Right lung (tissue), 5 donors: Measurements from ENCODE around the gene CHDH. TPM values are rescaled to one million over a fixed set of nuclear protein-coding genes. Genes with fewer than 3 reads are reported as not detected.

ENCODE experiments used
- DNase-seq, 2 donors: peaks; one replicate each; pipeline ENCODE4 v3.0.0-alpha.2; 2013
- polyA plus RNA-seq, 5 donors: library from polyadenylated mRNA; unstranded; fragments of 120-200 nt; gene quantifications; one replicate each; pipeline versions ENCODE4 v1.2.1 to v1.2.3, GENCODE V29; 2013; ENCODE audit warnings: inconsistent platforms in 1 of 5, low replicate concordance in 1 of 5; ENCODE audit not compliant: insufficient read length in 5 of 5, insufficient read depth in 1 of 5

CHDH gene
- polyA plus RNA-seq, 5 donors = 3.2 to 4.8 (median 3.3) TPM

DNA sequence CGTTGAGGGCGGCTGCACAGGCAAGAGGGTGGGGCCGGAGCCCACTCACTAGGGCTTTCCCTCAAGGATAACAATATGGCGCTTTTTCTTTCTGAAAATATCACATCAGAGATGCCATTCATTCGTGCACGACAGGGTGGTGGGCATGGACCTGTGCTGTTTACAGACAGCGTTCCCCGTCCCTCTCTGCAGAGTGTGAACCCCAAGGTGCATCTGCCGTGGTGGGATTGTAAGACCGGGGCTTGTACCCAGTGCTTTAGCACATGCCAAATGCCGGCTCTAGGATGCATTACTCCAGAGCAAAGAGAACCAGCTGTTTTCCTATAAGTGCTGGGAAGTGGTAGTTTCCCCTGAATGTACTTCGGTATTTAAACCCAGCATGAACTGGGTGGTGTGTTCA lies 37.0 kb downstream of the CHDH start:
- no peak for DNase-seq

DNA sequence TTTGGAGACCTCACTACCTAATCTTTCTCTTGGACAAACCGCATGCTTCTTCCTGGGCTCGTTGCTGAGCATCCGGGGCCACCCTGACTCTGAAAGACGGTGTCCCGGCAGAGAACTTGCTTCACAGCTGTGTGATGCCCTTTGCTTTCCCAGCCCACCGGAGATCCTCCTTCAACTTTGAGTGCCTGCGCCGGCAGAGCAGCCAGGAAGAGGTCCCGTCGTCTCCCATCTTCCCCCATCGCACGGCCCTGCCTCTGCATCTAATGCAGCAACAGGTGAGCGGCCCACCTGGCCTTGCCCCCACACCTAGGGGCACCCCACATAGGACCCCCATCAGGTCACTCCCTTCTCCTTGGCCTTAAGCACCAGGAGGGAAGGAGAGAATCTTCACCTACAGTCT lies 37.7 kb downstream of the CHDH start:
- no peak for DNase-seq

DNA sequence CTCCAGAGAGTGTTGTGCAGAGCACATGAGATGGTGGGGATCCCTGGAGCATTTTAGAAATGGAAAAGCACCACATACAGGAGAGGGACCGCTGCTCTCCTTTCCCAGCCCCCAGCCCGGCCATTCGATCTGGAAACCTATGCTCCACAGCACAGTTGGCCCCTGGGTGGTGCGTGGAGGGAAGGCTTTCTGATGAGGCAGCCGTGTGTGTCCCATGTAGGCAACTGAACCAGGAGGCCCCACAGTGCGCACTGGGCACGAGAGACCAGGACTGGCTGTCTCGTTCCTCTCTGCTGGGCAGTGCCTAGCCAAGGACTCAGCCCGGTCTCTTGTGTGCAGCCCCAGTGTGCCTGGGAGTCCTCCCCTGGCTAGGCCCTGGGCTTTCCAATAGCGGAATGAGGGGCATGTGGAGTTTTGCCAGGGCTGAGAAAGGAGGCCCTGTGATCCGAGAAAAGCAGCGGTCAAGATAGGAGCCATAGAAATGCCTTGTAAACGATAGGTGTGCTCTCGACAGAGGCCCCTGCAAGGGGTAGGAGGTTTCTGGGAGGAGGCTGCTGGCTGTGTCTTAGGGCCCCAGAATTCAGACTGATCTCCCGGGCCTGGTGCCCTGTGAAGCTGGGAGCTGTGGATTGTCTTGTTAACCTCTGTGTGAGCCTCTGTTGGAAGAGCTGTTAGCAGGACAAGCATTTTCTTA lies 39.0 kb downstream of the CHDH start:
- no peak for DNase-seq

DNA sequence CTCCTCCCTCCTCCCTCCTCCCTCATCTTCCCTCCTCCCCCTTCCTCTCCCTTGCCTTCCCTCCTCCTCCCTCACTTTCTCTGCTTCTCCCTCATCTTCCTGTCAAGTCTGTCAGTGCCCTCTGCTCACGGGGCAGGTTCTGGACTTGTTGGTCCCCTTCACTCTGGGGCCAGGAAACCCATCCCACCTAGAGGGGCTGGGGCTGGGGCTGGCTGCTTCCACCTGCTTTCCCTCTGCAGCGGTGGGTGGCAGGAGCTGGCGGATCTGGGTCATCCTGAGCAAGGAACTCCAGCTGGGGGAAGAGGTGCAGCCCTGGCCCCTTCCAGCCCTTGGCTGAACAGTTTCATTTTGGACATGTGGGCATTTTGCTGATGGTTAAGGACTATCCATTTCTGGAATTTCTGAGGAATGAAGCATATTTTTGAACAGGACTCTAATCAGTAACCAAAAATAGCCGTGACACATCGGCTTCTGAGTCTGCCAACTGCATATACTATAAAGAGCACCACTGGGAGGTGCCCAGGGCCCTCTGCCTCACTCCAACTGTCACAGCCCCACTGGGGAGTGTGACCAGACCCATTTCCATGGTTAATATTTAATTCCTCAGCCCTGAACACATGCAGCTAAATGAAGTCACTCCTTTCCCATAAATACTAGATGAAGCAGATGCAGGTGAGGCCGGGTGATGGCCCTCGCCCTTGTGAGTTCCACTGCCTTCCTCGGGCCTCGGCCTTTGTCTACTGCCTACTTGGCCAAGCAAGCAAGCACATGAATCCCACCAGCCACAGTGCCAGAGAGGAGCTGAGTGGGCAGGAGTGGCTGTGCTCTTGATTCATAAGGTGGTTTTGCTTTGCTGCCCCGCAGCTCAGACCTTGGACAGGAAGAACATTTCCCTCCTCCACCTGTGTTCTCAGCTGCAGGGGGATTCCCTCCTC lies 39.8 kb downstream of the CHDH start:
- no peak for DNase-seq

DNA sequence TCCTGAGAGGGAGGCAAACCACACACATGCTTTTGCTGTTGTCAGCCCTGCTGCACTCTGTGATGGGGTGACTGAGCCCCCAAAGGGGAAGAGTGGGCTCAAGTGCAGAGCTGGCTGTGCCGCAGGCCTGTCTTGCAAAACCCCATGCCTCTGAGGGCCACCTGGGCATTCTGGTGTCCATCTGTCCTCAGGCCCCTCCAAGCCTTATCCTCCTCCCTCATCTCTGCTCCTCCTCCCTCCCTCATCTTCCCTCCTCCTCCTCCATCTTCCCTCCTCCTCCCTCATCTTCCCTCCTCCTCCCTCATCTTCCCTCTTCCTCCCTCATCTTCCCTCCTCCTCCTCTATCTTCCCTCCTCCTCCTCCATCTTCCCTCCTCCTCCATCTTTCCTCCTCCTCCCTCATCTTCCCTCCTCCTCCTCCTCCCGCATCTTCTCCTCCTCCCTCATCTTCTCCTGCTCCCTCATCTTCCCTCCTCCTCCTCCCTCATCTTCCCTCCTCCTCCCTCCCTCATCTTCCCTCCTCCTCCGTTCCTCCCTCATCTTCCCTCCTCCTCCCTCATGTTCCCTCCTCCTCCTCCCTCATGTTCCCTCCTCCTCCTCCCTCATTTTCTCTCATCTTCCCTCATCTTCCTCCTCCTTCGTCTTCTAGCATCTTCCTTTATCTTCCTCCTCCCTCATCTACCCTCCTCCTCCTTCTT lies 40.6 kb downstream of the CHDH start:
- DNase-seq = no peak

DNA sequence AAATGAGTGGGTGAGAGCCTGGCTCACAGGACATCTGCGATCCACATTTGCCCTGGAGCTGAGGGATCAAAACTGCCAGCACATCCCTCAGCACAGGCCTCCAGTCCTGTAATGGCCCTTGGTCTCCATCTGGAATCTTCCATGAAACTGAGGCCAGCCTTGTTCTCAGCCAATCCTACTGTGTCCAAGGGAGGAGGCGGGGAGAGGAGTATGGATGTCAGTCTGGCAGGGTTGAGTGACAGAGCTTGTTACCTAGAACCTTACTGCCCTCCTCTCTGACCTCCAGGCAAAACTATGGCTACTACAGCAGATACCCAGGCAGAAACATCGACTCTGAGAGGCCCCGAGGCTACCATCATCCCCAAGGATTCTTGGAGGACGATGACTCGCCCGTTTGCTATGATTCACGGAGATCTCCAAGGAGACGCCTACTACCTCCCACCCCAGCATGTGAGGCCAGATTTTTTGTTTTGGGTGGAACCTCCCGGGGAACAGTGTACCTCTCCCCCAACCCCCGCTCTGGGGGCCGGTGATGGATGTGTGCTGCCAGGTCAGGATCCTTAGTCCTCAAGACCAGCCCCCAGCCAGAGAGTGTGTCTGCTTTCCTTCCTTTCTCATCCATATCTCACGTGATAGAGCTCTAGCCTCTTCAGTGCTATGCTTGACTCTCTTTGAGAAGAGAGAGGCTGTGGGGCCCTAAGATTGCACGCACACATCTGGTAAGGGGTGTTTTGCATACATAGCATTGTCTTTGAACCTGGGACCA lies 41.3 kb downstream of the CHDH start:
- no peak for DNase-seq

DNA sequence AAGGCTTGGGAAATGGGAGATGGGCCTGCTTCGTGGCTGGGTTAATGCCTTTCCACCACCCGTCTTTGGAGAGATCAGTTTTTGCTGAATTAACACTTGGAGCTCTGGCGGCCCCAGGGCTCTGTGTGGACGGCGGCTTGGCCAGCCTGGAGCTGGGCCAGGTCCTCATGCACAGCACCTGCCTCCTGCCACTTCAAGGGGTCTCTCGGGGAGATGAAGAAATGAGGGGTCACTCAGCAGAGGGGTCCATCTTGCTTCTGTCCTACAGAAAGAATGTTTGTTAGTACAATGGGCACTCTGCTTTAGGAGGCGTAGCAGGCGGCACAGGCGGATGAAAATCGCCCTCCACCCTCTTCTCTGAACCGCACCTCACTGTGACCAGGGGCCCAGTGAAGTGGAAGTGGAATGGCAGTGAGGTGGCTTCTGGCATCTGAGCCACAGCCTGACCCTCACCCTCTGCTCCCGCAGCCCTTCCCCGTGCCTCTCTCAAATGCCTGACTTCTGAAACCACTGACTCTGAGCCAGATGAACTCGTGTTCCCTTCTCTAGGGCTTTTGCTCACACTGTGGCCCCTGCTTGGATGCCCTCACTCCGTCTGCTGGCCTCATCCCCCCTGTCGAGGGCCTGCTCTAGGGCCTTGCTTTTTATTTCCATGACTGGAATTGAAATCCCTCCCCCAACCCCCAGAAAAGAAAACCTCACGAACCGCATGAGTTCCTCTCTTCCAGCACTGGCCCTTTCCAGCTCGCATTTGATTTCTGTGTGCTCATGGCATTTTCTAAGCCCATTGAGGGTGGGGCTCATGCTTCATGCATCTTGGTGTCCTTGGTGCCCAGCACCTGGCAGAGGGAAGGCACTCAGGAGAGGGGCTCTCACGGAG lies 42.2 kb downstream of the CHDH start:
- no peak for DNase-seq

DNA sequence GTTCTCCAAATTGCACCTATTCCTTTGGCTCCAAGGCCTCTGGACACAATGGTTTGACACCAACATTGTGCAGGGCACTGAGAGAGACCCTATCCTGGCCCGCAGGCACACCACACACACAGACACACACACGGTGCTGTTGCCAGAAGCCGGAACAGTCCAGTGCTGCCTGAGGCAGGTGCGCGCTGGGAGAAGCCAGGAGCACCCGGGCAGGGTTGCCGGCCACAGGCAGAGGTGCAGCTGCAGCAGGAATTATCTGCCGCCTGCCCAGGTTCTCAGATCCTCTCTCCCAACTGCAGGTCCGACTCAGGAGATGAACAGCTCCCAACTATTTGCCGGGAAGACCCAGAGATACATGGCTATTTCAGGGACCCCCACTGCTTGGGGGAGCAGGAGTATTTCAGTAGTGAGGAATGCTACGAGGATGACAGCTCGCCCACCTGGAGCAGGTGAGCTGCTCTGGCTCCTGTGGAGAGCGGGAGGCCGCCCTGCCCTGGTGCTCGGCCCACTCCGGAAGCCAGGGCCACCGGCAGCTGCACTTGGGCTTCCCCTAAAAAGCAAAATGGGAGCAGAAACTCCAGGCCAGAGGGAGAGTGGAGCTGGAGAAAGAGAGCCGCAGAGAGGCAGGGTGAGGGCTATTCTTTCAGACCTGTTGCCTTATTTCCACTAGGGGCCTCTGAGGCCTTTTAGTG lies 42.9 kb downstream of the CHDH start:
- no peak for DNase-seq

DNA sequence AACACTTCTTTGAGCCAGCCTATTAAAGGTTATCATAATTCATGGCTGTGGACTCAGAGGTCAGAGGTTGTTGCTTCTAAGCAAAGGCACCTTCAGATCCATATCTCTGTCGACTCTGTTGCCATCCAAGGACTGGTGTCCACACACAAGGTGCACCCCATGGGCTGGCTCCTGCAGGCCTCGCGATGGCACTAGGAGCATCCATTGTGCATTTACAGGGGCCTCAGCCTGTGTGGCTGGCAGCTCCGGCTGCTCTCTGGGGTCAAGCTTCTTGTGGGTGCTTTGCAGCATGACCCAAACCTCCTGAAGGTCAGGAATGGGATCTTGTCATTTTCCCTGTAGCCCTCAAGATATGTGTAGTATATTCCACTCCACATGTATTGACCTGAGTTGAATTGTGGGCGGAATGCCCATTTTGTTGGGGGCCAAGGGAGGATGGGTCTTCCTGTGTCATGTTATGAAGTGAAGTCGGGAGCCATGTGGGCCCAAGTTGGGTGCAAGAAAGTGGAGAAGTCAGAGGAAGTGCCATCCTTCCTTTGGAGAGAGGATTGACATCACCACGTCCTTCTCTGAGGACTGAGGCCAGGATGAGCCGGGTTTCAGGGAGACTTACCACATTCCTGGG lies 43.9 kb downstream of the CHDH start:
- no peak for DNase-seq

DNA sequence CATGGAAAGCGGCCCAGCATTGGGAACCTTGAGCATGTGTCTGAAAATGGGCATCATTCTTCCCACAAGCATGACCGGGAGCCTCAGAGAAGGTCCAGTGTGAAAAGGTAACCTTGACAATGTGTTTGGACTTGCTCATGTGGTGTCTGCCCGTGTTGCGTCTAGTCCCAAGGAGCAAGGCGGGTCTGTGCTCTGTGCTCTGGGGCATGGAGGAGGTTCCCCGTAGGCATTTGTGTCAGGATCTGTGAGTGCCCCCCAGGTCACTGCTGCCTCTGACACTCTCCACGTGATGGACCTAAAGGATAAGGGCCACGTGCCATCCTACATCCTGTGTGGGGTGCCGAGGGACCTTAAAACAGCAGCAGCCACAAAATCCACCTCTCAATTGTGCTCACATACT lies 44.9 kb downstream of the CHDH start:
- DNase-seq = no peak

DNA sequence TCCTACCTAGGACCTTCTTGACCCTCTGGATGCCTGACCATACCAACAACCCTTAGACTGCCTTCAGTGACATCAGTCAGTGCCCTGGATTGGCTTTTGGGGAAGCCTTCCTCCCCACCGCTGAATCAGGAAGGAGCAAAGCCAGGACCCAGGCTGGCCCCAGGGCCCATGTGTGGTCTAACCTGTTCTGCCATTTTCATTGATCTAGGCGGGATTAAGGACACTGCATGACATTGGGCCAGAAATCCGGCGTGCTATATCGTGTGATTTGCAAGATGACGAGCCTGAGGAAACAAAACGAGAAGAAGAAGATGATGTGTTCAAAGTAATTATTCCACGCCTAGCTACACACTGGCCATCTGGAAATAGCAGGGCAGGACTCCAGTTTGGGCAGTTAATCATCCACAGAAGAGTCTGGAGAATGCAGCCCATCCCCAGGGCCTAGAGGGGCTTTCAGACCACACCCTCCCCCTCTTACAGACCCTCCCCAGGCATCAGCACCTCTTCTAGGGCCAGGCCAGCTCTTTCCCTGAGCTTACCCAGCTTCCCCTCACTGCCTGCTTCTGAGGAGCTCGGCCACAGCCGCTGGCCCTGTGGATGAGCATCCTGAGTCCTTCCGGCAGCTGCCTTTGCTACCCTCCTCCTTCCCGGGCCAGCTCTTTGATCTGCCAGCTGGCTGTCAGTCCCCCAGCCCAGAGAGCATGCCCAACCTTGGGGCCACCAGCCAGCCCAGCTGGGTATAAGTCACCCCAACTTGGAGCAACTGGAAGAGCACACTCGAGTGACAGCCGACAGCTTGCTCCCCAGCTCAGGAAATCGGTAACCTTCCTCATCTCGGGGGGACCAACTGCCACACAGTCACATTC lies 45.9 kb downstream of the CHDH start:
- no peak for DNase-seq

DNA sequence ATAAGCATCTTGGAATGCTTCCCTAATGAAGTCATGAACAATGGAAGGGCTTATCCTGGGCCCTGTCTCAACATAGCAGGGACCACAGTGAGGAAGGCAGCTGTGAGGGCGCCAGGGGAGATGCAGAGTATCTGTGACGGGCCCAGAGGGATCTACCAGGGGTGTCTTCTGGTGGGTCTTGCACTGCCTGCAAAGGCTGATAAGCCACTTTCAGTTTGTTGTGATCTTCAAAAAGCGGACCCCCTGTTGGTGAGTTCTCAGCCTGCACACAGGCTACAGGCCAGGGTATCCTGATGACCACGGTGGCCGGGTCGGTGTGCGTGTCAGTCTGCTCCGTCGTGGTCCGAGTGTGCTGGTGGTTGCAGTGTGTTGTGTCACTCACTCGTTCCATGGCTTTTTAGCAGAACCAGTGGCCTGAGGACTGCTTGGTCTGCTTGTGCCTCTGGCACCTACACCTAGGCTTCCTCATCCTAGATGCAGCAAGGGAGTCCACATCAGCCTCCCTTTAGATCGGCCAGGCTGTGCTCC lies 46.8 kb downstream of the CHDH start:
- no peak for DNase-seq

DNA sequence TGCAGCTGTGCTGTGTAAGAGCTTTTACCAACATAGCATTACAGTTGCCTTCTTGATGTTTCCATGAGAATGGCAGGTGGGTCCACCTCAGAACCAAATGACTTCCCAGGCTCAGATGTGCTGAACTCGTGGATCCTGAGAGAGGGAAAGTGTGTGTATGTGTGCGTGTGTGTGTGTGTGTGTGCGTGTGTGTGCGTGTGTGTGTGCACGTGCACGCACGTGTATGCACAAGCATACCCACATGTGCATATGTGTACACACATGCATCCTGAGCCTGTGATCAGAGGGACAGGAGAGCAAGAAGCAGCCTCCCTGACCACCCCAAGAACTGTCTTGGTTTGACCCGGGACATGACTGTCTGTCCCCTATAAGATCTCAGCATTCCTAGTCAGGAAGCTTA lies 48.1 kb downstream of the CHDH start:
- DNase-seq = no peak

DNA sequence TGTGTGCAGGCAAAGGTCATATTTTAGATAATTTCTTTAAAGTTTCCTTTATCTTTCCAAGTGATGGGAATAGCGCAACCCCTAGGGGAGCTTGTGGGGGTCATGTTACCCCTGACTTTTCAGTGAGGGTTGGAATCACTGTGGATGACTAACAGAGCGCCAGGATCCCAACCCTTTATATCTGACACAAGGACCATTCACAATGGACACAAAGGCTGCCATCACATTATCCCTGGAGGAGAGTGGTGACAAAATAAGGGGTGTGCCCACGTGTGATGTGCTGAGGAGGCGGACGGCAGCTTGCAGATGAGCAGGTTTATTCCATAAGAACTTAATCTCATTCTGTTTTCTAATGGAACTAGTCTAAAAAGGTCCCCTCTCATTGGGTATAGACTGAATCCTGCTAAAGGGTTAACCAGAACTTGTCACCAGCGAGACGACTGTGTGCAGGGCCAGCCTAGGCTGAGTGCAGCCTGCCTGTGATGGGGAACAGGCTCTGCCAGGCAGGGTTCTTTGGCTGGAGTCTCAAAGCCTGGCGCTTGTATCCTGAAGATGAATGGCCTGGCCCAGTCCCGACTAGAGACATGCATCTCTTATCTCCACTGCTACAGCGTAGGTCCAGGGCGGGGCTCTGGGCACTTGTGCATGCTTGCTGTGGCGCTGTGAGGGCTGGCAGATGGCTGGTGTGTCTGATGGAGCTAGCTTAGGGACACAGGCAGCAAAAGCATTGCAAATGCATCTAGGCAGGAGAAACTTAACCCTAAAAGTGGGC lies 50.2 kb downstream of the CHDH start:
- DNase-seq = no peak

DNA sequence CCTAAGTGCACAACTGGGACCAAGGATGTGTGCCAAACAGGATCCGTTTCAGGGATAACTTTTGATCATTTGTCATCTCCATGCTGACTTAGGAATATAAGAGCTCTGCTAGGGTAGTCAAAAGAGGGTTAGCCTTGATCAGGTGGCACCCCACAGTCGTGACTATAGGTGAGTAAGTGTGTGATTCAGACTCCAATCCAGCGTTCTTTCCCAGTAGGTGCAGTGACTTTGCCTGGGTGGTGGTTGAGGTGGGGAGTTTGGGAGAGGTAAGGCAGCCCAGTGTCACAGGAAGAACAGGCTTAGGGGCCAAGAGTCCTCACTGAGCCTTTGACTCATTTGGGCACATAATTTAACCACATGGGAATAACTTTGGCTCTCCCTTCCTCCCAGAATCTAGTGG lies 51.0 kb downstream of the CHDH start:
- no peak for DNase-seq

DNA sequence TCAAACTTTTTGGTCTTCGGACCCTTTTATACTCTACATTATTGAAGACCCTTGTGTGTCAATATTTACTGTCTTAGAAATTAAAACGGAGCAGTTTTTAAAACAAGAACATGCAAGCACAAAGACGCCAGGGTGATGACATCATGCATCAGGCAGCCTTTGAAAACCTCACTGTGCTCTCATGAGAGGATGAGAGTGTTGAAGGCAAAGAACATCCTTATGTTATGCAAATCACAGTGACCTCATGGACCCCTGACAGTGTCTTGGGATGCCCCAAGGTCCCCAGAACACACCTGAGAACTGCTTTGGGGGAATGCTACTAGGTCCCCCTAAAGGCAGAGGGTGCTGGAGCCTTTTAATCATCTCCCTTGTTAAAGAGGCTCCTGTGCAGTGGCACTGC lies 51.6 kb downstream of the CHDH start:
- no peak for DNase-seq

DNA sequence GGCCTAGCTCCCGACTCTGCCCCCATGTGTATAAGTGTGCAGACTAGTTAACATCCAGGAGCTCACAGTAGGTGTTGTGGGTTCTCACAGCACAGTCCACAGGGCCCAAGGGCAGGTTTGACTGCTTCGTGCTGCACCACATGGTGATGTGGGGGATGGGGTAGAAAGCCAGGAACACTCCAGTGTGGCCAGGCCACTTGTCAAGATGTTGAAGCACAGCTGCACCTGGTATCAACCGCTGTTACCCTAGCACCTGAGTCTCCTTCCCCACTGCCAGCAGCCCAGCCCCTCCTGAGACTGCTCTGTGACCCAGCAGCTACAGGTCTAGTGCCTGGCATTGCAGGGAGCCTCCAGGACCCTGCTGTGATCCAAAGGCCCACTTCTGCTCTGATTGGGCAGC lies 53.4 kb downstream of the CHDH start:
- DNase-seq = no peak

DNA sequence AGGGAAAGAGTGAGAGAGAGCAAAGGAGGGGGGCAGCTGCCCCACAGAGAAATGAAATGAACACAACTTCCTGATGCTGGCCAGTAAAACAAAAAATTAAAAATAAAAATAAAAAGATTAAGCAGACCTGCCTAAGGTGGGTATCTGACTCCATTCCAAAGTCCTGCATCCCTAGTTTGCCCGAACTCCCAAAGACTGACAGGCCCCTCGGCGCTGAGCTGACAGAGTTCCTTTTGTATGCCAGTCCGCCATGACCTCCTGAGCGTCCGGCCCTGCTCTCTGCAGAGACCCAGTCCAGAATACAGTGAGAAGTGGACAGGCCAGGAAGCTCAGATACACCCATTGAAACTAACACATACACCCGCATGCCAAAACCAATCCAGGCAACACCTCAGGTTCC lies 54.9 kb downstream of the CHDH start:
- DNase-seq = no peak
